Mesenchymal stem cell (in vitro differentiated cells and primary cell): Measurements from ENCODE around the gene CNIH3.

Experiments
- DNase-seq: peaks from one replicate; pipeline ENCODE4 v3.0.0-alpha.2; 2013
- H2AFZ ChIP-seq: one replicate; pipeline ENCODE4 v1.6.1; 2013; ENCODE audit warnings: low read depth, mild to moderate bottlenecking, control low read depth, inconsistent platforms, low read length, moderate library complexity
- H2AK5ac ChIP-seq: 2 replicates; pipeline ENCODE4 v1.6.1; 2013; ENCODE audit warnings: low read length, moderate library complexity, mild to moderate bottlenecking, inconsistent platforms; ENCODE audit not compliant: severe bottlenecking
- H2BK120ac ChIP-seq: one replicate; pipeline ENCODE4 v1.6.1; 2013; ENCODE audit warnings: low read depth, mild to moderate bottlenecking, inconsistent platforms, low read length, moderate library complexity
- H2BK12ac ChIP-seq, 2 experiments: one replicate each; pipeline ENCODE4 v1.6.1; 2013; ENCODE audit warnings: inconsistent platforms in 2 of 2, low read length in 2 of 2, mild to moderate bottlenecking in 2 of 2, moderate library complexity in 2 of 2, control low read depth in 1 of 2
- H2BK15ac ChIP-seq: one replicate; pipeline ENCODE4 v1.6.1; 2013; ENCODE audit warnings: mild to moderate bottlenecking, low read depth, inconsistent platforms; ENCODE audit not compliant: poor library complexity, severe bottlenecking
- H2BK5ac ChIP-seq: 2 replicates; pipeline ENCODE4 v1.6.1; 2013; ENCODE audit warnings: low read depth, mild to moderate bottlenecking, low read length, control low read depth, inconsistent platforms; ENCODE audit not compliant: poor library complexity, severe bottlenecking
- H3K14ac ChIP-seq, 2 experiments: one replicate each; pipeline ENCODE4 v1.6.1; 2013; ENCODE audit warnings: inconsistent platforms in 2 of 2, low read length in 2 of 2, control low read depth in 1 of 2, mild to moderate bottlenecking in 1 of 2, moderate library complexity in 1 of 2
- H3K18ac ChIP-seq, 2 experiments: one replicate each; pipeline ENCODE4 v1.6.1; 2013; ENCODE audit warnings: inconsistent platforms in 2 of 2, low read length in 2 of 2, control low read depth in 1 of 2, low read depth in 1 of 2, mild to moderate bottlenecking in 1 of 2
- H3K23ac ChIP-seq, 2 experiments: one replicate each; pipeline ENCODE4 v1.6.1; 2013; ENCODE audit warnings: inconsistent platforms in 2 of 2, low read length in 2 of 2, mild to moderate bottlenecking in 2 of 2, moderate library complexity in 2 of 2, control low read depth in 1 of 2
- H3K27ac ChIP-seq: 2 replicates; pipeline ENCODE4 v1.5.1; 2013; ENCODE audit warnings: mild to moderate bottlenecking, moderate library complexity, low read length, control low read depth, inconsistent platforms; ENCODE audit not compliant: poor library complexity, severe bottlenecking
- H3K27me3 ChIP-seq, 2 experiments: 2 replicates each; pipeline versions ENCODE4 v1.6.1 to v1.7.0; 2013; ENCODE audit warnings: low read length in 2 of 2, mild to moderate bottlenecking in 2 of 2, moderate library complexity in 2 of 2, control low read depth in 1 of 2, inconsistent platforms in 1 of 2; ENCODE audit not compliant: control insufficient read depth in 1 of 2, insufficient read depth in 1 of 2
- H3K36me3 ChIP-seq, 2 experiments: 2 replicates each; pipeline versions ENCODE4 v1.6.1 to v1.7.0; 2013; ENCODE audit warnings: low read length in 2 of 2, control low read depth in 1 of 2, inconsistent platforms in 1 of 2, low read depth in 1 of 2, mild to moderate bottlenecking in 1 of 2; ENCODE audit not compliant: insufficient read depth in 2 of 2, control insufficient read depth in 1 of 2
- H3K4ac ChIP-seq, 2 experiments: one replicate each; pipeline ENCODE4 v1.6.1; 2013; ENCODE audit warnings: inconsistent platforms in 2 of 2, low read length in 2 of 2, mild to moderate bottlenecking in 2 of 2, moderate library complexity in 2 of 2, control low read depth in 1 of 2, low read depth in 1 of 2
- H3K4me1 ChIP-seq: 2 replicates; pipeline ENCODE4 v1.6.1; 2013; ENCODE audit warnings: low read depth, low read length, control low read depth; ENCODE audit not compliant: control insufficient read depth, insufficient read depth
- H3K4me2 ChIP-seq: 2 replicates; pipeline ENCODE4 v1.6.1; 2013; ENCODE audit warnings: low read length, mild to moderate bottlenecking, inconsistent platforms; ENCODE audit not compliant: poor library complexity, severe bottlenecking
- H3K4me3 ChIP-seq, 2 experiments: 2 replicates each; pipeline versions ENCODE4 v1.5.1 to v1.7.0; 2013; ENCODE audit warnings: low read length in 2 of 2, mild to moderate bottlenecking in 2 of 2, control low read depth in 1 of 2, low read depth in 1 of 2; ENCODE audit not compliant: insufficient read depth in 1 of 2
- H3K79me1 ChIP-seq: replicated peaks from 2 replicates; pipeline ENCODE4 v1.6.1; 2013; ENCODE audit warnings: mild to moderate bottlenecking, control low read depth, low read length, inconsistent platforms; ENCODE audit not compliant: poor library complexity, severe bottlenecking
- H3K9ac ChIP-seq: 2 replicates; pipeline ENCODE4 v1.7.0; 2013; ENCODE audit warnings: mild to moderate bottlenecking, low read length, moderate library complexity
- H3K9me3 ChIP-seq: 2 replicates; pipeline ENCODE4 v1.7.0; 2013; ENCODE audit warnings: mild to moderate bottlenecking, low read length; ENCODE audit not compliant: control insufficient read depth
- H4K8ac ChIP-seq: one replicate; pipeline ENCODE4 v1.6.1; 2013; ENCODE audit warnings: inconsistent platforms, mild to moderate bottlenecking, low read length, moderate library complexity
- H4K91ac ChIP-seq: one replicate; pipeline ENCODE4 v1.6.1; 2013; ENCODE audit warnings: mild to moderate bottlenecking, low read length, inconsistent platforms
- WGBS: methylation state at CpG from one replicate; pipeline ENCODE4 v1.1.7; 2013; ENCODE audit warnings: mixed read lengths; 5-methylcytosine and 5-hydroxymethylcytosine counted together

Gene CNIH3

GRCh38 chr1:224745394-224745793, 129.3 kb downstream of the CNIH3 start:
- H2BK120ac ChIP-seq: no peak overlapping the region
- WGBS: no CpG with 5 or more reads among the region's 1 CpG
- H3K4ac ChIP-seq: no peak overlapping the region
- H3K4me3 ChIP-seq: no peak overlapping the region
- no peaks in the 10 kb centered on the region for H3K27me3 ChIP-seq
- H4K91ac ChIP-seq: no peak overlapping the region
- no peak overlapping the region for H3K4me2 ChIP-seq
- no peak for DNase-seq
- H2BK15ac ChIP-seq: no peak overlapping the region
- H3K9ac ChIP-seq: no peak overlapping the region
- no peak overlapping the region for H2AFZ ChIP-seq
- H3K36me3 ChIP-seq: peaks cover 11 to 49% of the 10 kb centered on the region in 2 experiments
- no peak overlapping the region for H2BK12ac ChIP-seq
- H2AK5ac ChIP-seq: no peak overlapping the region
- H3K18ac ChIP-seq: no peak overlapping the region
- H3K79me1 ChIP-seq: no peaks in the 10 kb centered on the region
- H4K8ac ChIP-seq: no peak overlapping the region
- no peaks in the 10 kb centered on the region for H3K9me3 ChIP-seq
- no peak overlapping the region for H3K27ac ChIP-seq
- H3K4me1 ChIP-seq: peaks cover 3% of the 10 kb centered on the region
- no peak overlapping the region for H3K14ac ChIP-seq
- H2BK5ac ChIP-seq: no peak overlapping the region
- H3K23ac ChIP-seq: no peak overlapping the region

DNA sequence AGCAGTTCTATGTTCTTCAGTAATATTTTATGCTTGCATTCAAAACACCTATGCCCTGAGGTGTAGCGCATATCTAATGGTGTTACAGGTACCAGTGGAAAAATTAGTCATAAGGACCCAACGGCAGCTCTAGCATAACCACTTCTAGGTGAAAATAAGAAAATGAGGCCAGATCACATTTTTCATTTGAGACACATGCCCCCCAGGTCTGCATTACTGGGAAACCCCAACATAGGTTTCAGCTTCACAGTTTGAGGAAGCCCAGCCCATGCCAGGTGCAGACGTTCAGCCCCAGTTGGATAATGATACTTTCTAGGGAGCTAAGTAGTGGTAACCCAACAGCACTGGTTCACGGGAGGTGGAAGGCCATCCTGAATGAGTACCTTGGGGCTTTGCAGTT, 129.8 kb downstream of the CNIH3 start:
- 93% methylated on average over 4 of the region's 4 CpGs for WGBS
- Histone ChIP-seq H3K18ac (no peak overlapping the region), H4K91ac (no peak overlapping the region), H2AK5ac (no peak overlapping the region), H3K79me1 (no peaks in the 10 kb centered on the region), H2BK120ac (no peak overlapping the region), H3K4me1 (peaks cover 3% of the 10 kb centered on the region), H2BK15ac (no peak overlapping the region), H3K4ac (no peak overlapping the region), H2BK5ac (no peak overlapping the region), H3K14ac (no peak overlapping the region), H4K8ac (no peak overlapping the region), H3K27ac (no peak overlapping the region), H3K4me3 (no peak overlapping the region), H3K23ac (no peak overlapping the region), H2AFZ (no peak overlapping the region), H3K4me2 (no peak overlapping the region), H3K36me3 (peaks cover 8 to 44% of the 10 kb centered on the region in 2 experiments), H3K27me3 (no peaks in the 10 kb centered on the region), H3K9ac (no peak overlapping the region), H3K9me3 (no peaks in the 10 kb centered on the region), H2BK12ac (no peak overlapping the region)
- DNase-seq: no peak

GRCh38 chr1:224747578-224747977, 131.5 kb downstream of the CNIH3 start:
- Histone ChIP-seq H2BK15ac (no peak overlapping the region), H3K18ac (no peak overlapping the region), H3K79me1 (no peaks in the 10 kb centered on the region), H2BK120ac (no peak overlapping the region), H2AK5ac (no peak overlapping the region), H3K9ac (no peak overlapping the region), H3K23ac (no peak overlapping the region), H3K4me1 (peaks cover 3% of the 10 kb centered on the region), H2BK5ac (no peak overlapping the region), H3K4me3 (no peak overlapping the region), H3K27me3 (no peaks in the 10 kb centered on the region), H3K27ac (no peak overlapping the region), H4K8ac (no peak overlapping the region), H2AFZ (no peak overlapping the region), H3K4ac (no peak overlapping the region), H2BK12ac (no peak overlapping the region), H3K9me3 (no peaks in the 10 kb centered on the region), H4K91ac (no peak overlapping the region), H3K14ac (no peak overlapping the region), H3K4me2 (no peak overlapping the region), H3K36me3 (peaks cover 3 to 27% of the 10 kb centered on the region in 2 experiments)
- DNase-seq: no peak
- WGBS: 70% methylated on average over 4 of the region's 4 CpGs

DNA sequence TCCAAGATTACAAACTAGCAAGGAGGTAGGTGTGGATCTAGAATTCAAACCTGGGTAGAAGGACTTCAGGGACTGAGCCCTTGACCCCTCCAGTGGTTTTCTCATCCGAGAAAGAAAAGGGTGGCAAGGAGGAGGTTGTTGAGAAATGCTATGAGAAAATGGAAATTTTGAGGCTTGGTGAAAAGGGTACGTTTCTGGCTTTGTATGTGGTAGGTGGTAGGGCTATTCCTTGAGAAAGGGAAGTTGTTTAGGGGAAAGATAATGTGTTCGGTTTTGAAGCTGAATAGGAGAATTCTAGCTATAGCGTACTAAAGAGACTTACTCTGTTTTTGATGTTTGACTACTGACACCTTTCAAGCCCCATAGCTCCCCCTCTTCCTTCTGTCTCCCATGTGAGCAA, 133.8 kb downstream of the CNIH3 start:
- no peak for DNase-seq
- Histone ChIP-seq H4K91ac (no peak overlapping the region), H2AFZ (no peak overlapping the region), H3K14ac (no peak overlapping the region), H3K23ac (no peak overlapping the region), H3K27me3 (no peaks in the 10 kb centered on the region), H3K18ac (no peak overlapping the region), H2BK15ac (no peak overlapping the region), H2BK5ac (no peak overlapping the region), H3K27ac (no peak overlapping the region), H3K36me3 (peaks cover 0 to 9% of the 10 kb centered on the region in 2 experiments), H2BK12ac (no peak overlapping the region), H3K4ac (no peak overlapping the region), H4K8ac (no peak overlapping the region), H2BK120ac (no peak overlapping the region), H3K4me3 (no peak overlapping the region), H2AK5ac (no peak overlapping the region), H3K9me3 (no peaks in the 10 kb centered on the region), H3K9ac (no peak overlapping the region), H3K79me1 (no peaks in the 10 kb centered on the region), H3K4me2 (no peak overlapping the region), H3K4me1 (peaks cover 3% of the 10 kb centered on the region)
- WGBS: 89% methylated on average over 4 of the region's 4 CpGs
